Gastroesophageal sphincter (tissue), 3 donors: ENCODE measurements around the gene ATF4.

Source experiments
- POLR2A ChIP-seq, 2 donors: fragments of 450-650 bp; IDR thresholded peaks; one replicate each; pipeline ENCODE4 v1.6.1; 2017; ENCODE audit warnings: antibody characterized with exemption in 2 of 2, mild to moderate bottlenecking in 2 of 2, moderate library complexity in 1 of 2
- POLR2AphosphoS5 ChIP-seq: sonication (generic); formaldehyde crosslinking; IDR thresholded peaks from one replicate; pipeline ENCODE4 v1.6.1; 2017; ENCODE audit warnings: antibody characterized with exemption
- TF ChIP-seq, protein P1 (sequence below), 4 experiments: fragments of 200-600 bp in 2 of 4; fragments of 450-650 bp in 2 of 4; sonication (generic) in 1 of 4; IDR thresholded peaks; one replicate each; pipeline ENCODE4 v1.5.1; 2017 to 2019; ENCODE audit warnings: antibody characterized with exemption in 4 of 4, mild to moderate bottlenecking in 2 of 4, moderate library complexity in 2 of 4

DNA sequence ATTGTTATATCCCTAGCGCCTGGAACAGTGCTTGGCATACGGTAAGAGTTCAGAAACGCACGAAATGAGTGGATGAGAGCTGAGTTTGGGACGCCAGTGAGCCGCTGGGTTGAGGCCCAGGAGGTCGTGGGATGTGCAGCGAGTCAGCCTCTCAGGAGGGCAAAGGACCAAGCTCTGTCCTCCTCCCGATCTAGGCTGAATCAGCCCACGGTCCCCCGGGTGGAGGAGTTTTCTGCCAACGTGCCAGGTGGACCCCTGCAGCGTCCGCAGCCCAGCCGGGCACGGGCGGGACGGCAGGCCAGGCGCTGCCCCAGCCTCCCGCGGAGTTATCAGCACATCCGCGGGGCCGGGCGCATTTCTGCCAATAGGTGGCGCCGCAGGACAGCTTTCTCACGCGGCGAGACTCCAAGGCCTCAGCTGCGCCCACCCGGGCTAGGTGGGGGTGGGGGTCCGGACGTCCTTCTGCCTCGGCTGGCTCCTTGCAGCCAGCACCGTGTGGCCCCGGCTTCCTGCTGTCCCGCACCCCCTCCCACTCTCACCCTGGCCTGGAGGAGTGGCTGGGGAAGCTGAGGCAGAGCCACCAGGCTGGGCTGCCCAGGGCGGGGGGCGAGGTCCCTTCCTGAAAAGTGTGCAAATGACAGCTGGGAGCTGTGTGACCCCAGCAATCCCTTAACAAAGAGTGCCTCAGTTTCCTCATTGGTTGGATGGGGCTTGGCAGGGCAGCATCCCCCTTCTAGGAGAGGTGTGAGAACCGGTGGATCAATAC is 14.4 kb downstream of the ATF4 start:
- TF ChIP-seq POLR2A (IDR thresholded peaks at IDR 0.05) = no peak
- TF ChIP-seq, protein P1, sequence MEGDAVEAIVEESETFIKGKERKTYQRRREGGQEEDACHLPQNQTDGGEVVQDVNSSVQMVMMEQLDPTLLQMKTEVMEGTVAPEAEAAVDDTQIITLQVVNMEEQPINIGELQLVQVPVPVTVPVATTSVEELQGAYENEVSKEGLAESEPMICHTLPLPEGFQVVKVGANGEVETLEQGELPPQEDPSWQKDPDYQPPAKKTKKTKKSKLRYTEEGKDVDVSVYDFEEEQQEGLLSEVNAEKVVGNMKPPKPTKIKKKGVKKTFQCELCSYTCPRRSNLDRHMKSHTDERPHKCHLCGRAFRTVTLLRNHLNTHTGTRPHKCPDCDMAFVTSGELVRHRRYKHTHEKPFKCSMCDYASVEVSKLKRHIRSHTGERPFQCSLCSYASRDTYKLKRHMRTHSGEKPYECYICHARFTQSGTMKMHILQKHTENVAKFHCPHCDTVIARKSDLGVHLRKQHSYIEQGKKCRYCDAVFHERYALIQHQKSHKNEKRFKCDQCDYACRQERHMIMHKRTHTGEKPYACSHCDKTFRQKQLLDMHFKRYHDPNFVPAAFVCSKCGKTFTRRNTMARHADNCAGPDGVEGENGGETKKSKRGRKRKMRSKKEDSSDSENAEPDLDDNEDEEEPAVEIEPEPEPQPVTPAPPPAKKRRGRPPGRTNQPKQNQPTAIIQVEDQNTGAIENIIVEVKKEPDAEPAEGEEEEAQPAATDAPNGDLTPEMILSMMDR (IDR thresholded peaks at IDR 0.05) = peak in 3 of 4 experiments; percentile 93 to 99 (median 94)
- no peak for TF ChIP-seq POLR2AphosphoS5
